Activated gamma-delta T cell treated with Interleukin-2 at 50 U/mL for 16 hours (primary cell): ENCODE measurements around the gene LUZP2.

Source experiments
- DNase-seq: peaks from one replicate; pipeline ENCODE4 v3.0.0-alpha.2; 2020

Gene LUZP2

GRCh38 chr11:24496736-24497725 lies at the start of gene LUZP2:
LUZP2 (plus strand) TSS chr11:24497053.
- no peak for DNase-seq

GRCh38 chr11:24453129-24453718 lies 43.6 kb upstream of the LUZP2 start:
- no peak for DNase-seq

GRCh38 chr11:24457985-24458384 lies 38.9 kb upstream of the LUZP2 start:
- no peak for DNase-seq

- no peak for DNase-seq
These were observed 26.4 kb upstream of the LUZP2 start for GRCh38 chr11:24470431-24470830.

- DNase-seq = no peak
These were observed 25.8 kb upstream of the LUZP2 start for GRCh38 chr11:24471084-24471483.

GRCh38 chr11:24478718-24479117 lies 18.1 kb upstream of the LUZP2 start:
- no peak for DNase-seq

- no peak for DNase-seq
These were observed 7.4 kb upstream of the LUZP2 start for GRCh38 chr11:24489477-24489876.

- no peak for DNase-seq
These were observed 492 bp upstream of the LUZP2 start for GRCh38 chr11:24496386-24496735.

- DNase-seq = no peak
These were observed 978 bp downstream of the LUZP2 start for GRCh38 chr11:24497831-24498230.

- no peak for DNase-seq
These were observed 5.6 kb downstream of the LUZP2 start for GRCh38 chr11:24502425-24502824.

GRCh38 chr11:24509114-24509513 lies 12.3 kb downstream of the LUZP2 start:
- DNase-seq = no peak

GRCh38 chr11:24511511-24511910 lies 14.7 kb downstream of the LUZP2 start:
- DNase-seq = no peak

- DNase-seq = no peak
These were observed 16.8 kb downstream of the LUZP2 start for GRCh38 chr11:24513479-24514218.

- no peak for DNase-seq
These were observed 17.4 kb downstream of the LUZP2 start for GRCh38 chr11:24514219-24514594.

GRCh38 chr11:24515632-24516031 lies 18.8 kb downstream of the LUZP2 start:
- DNase-seq = no peak

GRCh38 chr11:24516638-24517037 lies 19.8 kb downstream of the LUZP2 start:
- no peak for DNase-seq

- DNase-seq = no peak
These were observed 24.7 kb downstream of the LUZP2 start for GRCh38 chr11:24521601-24522000.

- no peak for DNase-seq
These were observed 27.3 kb downstream of the LUZP2 start for GRCh38 chr11:24524156-24524555.

- DNase-seq = no peak
These were observed 34.7 kb downstream of the LUZP2 start for GRCh38 chr11:24531528-24531927.

- DNase-seq = no peak
These were observed 46.9 kb downstream of the LUZP2 start for GRCh38 chr11:24543771-24544170.

- no peak for DNase-seq
These were observed 59.8 kb downstream of the LUZP2 start for GRCh38 chr11:24556693-24557092.

GRCh38 chr11:24559315-24559714 lies 62.5 kb downstream of the LUZP2 start:
- no peak for DNase-seq

- no peak for DNase-seq
These were observed 63.5 kb downstream of the LUZP2 start for GRCh38 chr11:24560324-24560723.

- DNase-seq = no peak
These were observed 70.5 kb downstream of the LUZP2 start for GRCh38 chr11:24567380-24567779.
